ENCODE data around the gene KRT6C.

The KRT6C gene

GRCh38 chr12:52426034-52426433, 47.6 kb downstream of the KRT6C start:
- H3K27ac ChIP-seq, result no peak overlapping the region
- H3K36me3 ChIP-seq, result no peaks in the 10 kb centered on the region
- H3K4me1 ChIP-seq (ENCODE audit: control insufficient read depth in 1 of 2, insufficient read depth in 1 of 2, low read depth in 1 of 2, low read length in 1 of 2), result no peaks in the 10 kb centered on the region
- TF ChIP-seq CTCF (IDR thresholded peaks at IDR 0.05), result no peak
- no peaks in the 10 kb centered on the region for H3K9me3 ChIP-seq
- H3K4me3 ChIP-seq (ENCODE audit: low read depth in 1 of 2, low read length in 1 of 2), result no peak overlapping the region
- peaks cover 22% of the 10 kb centered on the region for H3K27me3 ChIP-seq

GRCh38 chr12:52425466-52425865, 48.1 kb downstream of the KRT6C start:
- Histone ChIP-seq H3K27me3 (peaks cover 27% of the 10 kb centered on the region), H3K9me3 (no peaks in the 10 kb centered on the region), H3K4me1 (ENCODE audit: control insufficient read depth in 1 of 2, insufficient read depth in 1 of 2, low read depth in 1 of 2, low read length in 1 of 2) (no peaks in the 10 kb centered on the region), H3K4me3 (ENCODE audit: low read depth in 1 of 2, low read length in 1 of 2) (no peak overlapping the region), H3K36me3 (no peaks in the 10 kb centered on the region), H3K27ac (no peak overlapping the region)
- TF ChIP-seq CTCF (IDR thresholded peaks at IDR 0.05), result no peak

DNA sequence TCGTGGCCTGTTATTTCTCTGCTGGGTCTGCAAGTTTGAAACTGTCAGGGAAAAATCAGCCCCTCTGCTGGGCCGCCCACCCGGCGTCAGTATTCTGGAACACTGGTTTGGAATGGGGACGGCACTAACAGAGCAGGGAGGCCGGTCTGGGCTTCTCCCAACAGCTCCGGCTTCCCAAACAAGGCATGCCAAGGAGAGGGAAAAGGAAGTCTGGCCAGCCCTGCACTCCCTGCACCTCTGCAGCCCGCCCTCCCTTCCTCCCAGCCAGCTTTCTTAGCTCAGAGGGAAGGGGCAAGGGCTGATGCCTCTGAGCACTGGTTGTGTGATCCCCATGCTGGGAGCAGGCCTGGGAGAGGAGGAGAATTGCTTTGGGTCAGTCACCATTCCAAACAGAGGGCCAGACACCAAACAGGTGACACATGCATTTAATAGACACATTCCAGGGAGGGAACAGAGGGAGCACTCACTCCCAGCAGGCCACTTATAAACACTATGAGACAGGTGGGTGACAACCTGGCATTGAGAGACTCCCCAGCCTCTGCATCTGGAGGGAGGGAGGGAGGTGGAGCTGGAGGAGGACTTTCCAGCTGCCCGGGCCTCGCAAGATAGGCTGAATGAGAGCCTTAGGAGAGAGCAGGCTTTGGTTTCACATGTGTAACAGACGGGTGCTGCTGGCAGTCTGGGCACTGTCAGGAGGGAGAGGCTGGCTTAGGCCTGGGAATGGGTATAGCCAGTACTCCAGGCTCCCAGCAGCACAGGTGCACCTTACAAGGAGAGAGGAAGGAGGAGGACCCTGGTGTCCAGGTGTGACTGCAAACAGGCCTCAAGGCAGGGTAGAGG, 49.7 kb downstream of the KRT6C start:
- Histone ChIP-seq H3K27me3 (peaks cover 28% of the 10 kb centered on the region), H3K4me1 (ENCODE audit: control insufficient read depth in 1 of 2, insufficient read depth in 1 of 2, low read depth in 1 of 2, low read length in 1 of 2) (no peaks in the 10 kb centered on the region), H3K36me3 (no peaks in the 10 kb centered on the region), H3K9me3 (no peaks in the 10 kb centered on the region), H3K27ac (no peak overlapping the region), H3K4me3 (ENCODE audit: low read depth in 1 of 2, low read length in 1 of 2) (no peak overlapping the region)
- TF ChIP-seq CTCF (IDR thresholded peaks at IDR 0.05), result no peak

DNA sequence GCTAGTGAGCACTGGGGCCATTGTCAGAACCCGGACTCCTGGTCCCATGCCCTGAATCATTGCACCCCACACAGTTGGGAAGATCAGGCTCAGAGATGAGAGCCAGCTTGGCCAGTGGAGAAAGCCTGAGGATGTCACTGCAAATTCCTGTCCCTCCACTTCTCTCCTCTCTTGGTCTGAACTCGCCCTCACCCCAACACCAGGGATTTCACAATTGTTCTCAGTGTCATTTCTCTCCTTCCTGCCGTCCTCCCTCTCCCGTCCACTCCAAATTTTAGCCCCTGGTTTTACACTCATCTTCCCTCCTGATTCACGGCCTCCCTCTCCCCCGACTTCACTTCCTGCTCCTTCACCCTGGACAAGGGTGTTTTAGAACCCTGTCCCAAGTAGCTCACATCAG, 50.6 kb downstream of the KRT6C start:
- Histone ChIP-seq H3K4me3 (ENCODE audit: low read depth in 1 of 2, low read length in 1 of 2) (no peak overlapping the region), H3K4me1 (ENCODE audit: control insufficient read depth in 1 of 2, insufficient read depth in 1 of 2, low read depth in 1 of 2, low read length in 1 of 2) (no peaks in the 10 kb centered on the region), H3K9me3 (no peaks in the 10 kb centered on the region), H3K27ac (no peak overlapping the region), H3K27me3 (peaks cover 28% of the 10 kb centered on the region), H3K36me3 (no peaks in the 10 kb centered on the region)
- TF ChIP-seq CTCF (IDR thresholded peaks at IDR 0.05), result no peak

DNA sequence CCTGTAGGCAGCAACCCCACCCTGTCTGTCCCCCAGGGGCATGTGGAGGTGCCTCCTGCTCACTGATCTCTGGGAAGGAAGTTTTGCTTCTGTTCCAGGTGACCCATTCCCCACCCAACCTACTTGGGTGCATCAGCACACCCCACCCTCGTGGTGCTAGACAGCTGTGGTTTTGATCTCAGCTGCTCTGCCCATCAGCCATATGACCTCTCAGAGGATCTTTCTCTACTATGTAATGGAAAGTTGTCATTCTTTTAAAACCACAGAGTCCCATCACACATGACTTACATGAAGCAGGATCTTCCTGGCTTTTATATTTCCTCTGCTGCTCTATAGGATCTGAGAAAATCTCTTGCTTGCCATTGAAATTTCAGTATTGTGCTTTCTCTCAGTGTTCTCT, 53.9 kb downstream of the KRT6C start:
- H3K27me3 ChIP-seq, result peaks cover 21% of the 10 kb centered on the region
- no peaks in the 10 kb centered on the region for H3K9me3 ChIP-seq
- no peaks in the 10 kb centered on the region for H3K4me1 ChIP-seq (ENCODE audit: control insufficient read depth in 1 of 2, insufficient read depth in 1 of 2, low read depth in 1 of 2, low read length in 1 of 2)
- no peak overlapping the region for H3K27ac ChIP-seq
- no peak for TF ChIP-seq CTCF (IDR thresholded peaks at IDR 0.05)
- H3K36me3 ChIP-seq, result no peaks in the 10 kb centered on the region
- H3K4me3 ChIP-seq (ENCODE audit: low read depth in 1 of 2, low read length in 1 of 2), result no peak overlapping the region
